Astrocyte (in vitro differentiated cells and primary cell): ENCODE results near the gene POLD2.

Experiments used
- EZH2 ChIP-seq: IDR thresholded peaks from 2 replicates; pipeline ENCODE4 v1.6.1; 2012; ENCODE audit warnings: mild to moderate bottlenecking, low read length, inconsistent platforms; ENCODE audit not compliant: insufficient read depth
- TF ChIP-seq, protein P1 (sequence below): IDR thresholded peaks from 2 replicates; pipeline ENCODE4 v1.5.1; 2011; ENCODE audit warnings: low read depth, mild to moderate bottlenecking, inconsistent platforms, low read length, moderate library complexity; ENCODE audit not compliant: insufficient read depth

DNA sequence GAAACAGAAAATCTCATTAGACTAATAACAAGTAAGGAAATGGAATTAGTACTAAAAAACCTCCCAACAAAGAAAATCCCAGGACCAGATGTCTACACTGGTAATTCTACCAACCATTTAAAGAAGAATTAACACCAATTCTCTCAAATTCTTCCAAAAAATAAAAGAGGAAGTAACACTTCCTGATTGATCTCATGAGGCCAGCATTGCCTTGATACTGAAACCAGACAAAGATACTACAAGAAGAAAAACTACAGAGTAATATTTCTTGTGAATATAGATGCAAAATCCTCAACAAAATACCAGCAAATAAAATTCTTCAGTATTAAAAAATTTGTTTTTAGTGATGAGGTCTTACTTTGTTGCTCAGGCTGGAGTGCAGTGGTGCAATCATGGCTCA, 44.6 kb upstream of the POLD2 start:
- TF ChIP-seq, protein P1, sequence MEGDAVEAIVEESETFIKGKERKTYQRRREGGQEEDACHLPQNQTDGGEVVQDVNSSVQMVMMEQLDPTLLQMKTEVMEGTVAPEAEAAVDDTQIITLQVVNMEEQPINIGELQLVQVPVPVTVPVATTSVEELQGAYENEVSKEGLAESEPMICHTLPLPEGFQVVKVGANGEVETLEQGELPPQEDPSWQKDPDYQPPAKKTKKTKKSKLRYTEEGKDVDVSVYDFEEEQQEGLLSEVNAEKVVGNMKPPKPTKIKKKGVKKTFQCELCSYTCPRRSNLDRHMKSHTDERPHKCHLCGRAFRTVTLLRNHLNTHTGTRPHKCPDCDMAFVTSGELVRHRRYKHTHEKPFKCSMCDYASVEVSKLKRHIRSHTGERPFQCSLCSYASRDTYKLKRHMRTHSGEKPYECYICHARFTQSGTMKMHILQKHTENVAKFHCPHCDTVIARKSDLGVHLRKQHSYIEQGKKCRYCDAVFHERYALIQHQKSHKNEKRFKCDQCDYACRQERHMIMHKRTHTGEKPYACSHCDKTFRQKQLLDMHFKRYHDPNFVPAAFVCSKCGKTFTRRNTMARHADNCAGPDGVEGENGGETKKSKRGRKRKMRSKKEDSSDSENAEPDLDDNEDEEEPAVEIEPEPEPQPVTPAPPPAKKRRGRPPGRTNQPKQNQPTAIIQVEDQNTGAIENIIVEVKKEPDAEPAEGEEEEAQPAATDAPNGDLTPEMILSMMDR = no peak
- no peak for TF ChIP-seq EZH2
